HG03439 (cell line): ENCODE measurements around the gene CDH2.

Experiments
- ATAC-seq: cut with Tn5 transposase; IDR thresholded peaks from one replicate; pipeline ENCODE4 v1.9.1; 2021; ENCODE audit warnings: mild to moderate bottlenecking, moderate library complexity; ENCODE audit not compliant: unreplicated experiment

CDH2 gene

DNA sequence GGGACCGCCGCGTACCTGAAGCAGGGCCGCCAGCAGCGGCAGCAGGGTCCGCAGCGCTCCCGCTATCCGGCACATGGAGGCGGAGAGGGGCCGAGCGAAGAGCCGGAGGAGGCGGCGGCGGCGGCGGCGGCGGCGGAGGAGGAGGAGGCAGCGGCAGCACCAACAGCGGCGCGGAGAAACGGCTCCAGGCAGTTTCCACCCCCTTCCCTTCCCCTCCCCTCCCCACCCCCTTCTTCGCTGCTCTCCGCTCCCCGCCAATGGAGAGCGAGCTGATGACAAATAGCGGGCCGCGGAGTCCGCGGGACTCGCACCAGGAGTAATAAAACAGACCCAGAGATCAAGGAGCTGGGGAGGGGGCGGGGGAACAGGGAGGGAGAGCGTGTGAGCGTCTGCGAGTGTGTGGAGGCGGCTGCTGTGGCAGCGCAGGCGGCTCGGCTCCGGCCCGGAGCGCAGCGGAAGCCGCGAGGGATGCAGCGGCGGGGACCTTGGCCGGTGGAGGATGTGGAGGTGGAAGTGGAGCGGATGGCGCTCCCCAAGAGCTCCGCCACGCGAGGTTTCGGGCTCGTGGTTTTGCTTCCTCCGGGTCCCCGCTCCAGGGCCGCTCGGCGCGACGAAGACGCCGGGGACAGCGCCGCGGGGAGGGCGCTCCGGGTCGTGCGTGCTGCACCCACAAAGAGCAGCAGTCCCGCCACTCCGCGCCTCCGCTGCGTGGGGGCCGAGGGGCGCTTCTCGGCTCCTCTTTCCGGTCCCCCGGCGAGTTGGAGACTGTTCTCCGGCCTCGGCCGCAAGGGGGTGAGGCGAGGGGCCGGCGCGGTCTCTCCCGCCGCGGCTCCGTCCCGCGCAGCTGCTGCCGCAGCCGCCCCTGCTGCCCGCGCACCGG, at the start of gene CDH2:
Gene CDH2 (minus strand): TSS at position 183 of the 880 bp plus-strand sequence. CDS start 108 bp downstream, at position 75.
- ATAC-seq, result no peak

DNA sequence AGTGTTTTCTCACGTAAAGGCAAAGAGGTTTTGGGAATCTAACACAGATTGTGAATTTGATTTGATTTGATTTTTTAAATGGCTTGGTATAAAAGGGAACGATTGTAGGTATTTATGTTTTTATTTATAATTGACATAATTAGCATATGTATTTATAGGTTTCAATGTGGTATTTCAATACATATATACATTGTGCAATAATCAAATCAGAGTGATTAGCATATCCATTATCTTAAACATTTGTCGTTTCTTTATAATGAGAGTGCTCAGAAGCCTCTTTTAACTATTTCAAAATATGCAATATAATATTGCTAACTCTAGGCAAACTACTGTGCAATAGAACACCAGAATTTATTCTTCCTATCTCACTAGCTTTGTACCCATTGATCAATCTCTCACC, 35.1 kb upstream of the CDH2 start:
- ATAC-seq, result no peak

DNA sequence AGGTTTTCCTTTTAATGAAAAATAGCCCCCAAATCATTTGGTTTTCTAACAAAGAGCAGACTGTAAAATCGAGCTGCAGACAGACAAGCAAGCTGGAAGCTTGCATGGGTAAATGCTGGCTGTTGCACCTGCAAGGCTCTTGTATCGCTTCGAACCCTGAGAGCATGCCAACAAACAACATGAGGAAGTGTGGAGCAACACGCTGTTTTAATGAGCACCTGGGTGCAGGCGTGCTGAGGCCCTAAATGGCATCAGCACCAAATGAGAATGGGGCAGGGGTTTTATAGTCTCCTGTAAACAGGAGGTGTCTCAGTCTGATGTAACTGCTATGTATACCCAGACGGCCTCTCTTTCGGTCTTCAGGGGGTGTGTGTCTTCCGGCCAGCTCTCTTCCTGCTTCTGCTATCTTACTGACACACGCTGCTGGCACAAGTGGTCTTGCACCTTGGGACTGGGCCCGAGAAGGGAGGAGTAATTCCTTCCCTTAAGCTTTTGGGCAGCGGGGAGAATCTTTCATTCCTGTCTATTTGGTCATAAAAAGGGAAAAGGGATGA, 31.9 kb upstream of the CDH2 start:
- no peak for ATAC-seq

DNA sequence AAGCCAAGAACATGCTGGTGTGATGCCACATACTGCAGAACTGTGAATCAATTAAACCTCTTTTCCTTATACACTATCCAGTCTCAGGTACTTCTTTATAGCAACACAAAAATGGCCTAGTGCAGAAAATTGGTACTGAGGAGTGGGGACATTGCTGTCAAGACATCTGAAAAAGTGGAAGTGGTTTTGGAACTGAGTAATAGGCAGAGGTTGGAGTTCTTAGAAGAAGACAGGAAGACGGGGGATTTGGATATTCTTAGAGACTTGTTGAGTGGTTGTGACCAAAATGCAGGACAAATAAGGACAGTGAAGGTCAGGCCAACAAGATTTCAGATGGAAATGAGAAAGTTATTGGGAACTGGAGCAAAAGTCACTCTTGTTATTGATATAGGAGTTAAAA, 31.3 kb upstream of the CDH2 start:
- ATAC-seq, result no peak

DNA sequence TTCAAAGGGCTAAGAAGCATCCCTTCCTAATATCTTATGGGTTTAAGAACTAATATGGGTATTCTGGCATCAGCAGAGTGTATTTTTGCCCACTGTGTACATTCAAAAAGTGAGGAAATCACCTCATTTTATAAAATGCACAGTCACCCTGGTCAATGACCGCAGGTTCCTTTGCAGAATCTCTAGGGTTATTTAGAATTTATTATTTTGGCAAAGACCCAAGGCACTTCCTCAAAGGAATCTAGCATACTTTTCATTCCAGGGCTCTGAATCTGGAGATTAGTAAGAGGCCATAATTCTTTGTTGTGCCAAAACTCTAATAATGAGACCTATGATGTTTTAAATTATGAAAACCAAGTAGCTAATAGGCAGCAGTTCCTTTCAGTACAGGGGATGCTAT, 27.2 kb upstream of the CDH2 start:
- no peak for ATAC-seq

DNA sequence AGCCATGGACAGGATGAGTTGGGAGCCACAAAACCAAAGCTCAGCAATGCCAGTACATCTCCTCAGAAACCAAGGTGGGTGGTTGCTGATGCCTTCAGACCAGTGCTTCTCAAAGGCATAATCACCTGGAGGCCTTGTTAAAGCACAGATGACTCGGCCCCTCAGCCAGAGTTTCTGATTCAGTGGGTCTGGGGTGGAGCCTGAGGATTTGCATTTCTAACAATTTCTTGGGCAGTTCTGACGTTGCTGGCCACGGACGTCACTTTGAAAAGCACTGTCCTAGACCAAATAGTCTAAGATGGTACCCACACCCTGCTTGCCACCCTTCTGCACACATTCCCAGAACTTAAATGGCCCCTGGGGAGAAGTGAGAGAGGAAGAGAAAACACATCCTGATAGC, 24.1 kb upstream of the CDH2 start:
- no peak for ATAC-seq

DNA sequence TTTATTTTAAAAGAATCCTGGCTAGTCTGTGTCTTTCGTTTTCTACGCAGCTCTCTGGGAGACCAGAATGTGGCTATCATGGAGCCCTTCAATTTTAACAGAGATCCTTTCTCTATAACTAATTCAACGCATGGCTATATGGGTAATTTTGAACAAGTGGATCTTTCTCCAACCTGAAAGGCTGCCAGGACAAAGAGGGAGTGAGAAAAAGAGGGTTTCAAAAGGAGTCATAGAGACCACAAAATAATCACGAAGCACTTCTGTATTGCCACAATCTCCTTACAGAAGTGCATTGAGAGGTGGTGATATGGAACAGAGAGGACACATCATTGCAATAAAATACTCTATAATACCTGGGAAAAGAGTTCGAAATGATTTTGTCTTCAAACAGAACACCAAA, 21.7 kb upstream of the CDH2 start:
- no peak for ATAC-seq

DNA sequence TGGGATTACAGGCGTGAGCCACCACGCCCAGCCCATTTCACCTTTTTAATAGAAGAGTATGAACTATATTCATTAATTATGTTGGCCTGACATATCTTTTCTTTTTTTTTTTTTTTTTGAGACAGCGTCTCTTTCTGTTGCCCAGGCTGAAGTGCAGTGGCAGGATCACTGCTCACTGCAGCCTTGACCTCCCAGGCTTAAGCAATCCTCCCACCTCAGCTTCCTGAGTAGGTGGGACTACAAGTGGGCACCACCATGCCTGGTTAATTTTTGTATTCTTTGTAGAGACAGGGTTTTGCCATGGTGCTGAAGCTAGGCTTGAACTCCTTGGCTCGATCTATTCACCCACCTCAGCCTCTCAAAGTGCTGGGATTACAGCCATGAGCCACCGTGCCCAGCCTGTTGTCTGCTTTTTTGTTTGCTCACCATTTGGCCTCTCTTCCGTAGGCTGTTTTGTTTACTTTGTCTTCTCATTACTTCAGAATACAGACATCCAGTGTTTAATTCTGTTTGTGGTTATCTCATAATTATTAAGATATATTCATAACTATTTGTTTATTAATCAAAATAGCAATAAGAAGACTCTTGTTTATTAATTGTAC, 16.3 kb upstream of the CDH2 start:
- no peak for ATAC-seq

DNA sequence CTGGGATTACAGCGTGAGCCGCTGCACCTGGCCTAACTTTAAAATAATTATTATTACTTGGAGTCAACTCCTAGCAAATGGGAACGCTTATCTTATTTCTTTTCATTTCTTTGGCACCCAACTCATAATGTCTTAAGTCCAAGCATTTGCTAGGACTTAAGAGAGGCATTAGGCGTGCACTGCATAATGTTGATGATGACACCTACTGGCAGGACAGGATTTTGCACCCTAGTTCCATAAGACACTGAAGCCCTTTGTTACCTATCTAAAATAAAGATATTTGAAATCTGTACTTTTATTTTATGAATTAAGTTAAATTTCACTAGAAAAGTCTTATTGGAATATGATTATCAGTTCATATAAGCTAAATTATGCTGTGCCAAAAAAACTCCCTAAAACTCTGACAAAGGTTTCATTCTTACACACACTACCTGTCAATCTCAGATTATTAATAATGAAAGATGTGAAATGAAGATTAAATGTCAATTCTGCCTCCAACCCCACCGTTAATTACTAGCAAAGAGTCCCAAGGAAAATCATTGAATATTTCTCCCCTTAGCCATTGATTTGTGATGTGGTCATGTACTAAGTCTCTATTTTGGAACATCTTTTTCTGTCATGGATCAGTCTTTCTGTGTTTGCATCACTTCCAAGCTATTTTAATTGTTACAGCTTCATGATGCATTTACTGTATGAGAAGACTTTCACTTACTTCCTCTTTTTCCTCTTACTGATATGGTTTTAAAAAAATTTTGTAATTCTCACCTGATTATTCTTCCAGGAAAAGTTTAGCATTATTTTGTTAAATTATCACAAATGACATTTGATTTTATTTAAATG, 12.7 kb upstream of the CDH2 start:
- ATAC-seq, result no peak

DNA sequence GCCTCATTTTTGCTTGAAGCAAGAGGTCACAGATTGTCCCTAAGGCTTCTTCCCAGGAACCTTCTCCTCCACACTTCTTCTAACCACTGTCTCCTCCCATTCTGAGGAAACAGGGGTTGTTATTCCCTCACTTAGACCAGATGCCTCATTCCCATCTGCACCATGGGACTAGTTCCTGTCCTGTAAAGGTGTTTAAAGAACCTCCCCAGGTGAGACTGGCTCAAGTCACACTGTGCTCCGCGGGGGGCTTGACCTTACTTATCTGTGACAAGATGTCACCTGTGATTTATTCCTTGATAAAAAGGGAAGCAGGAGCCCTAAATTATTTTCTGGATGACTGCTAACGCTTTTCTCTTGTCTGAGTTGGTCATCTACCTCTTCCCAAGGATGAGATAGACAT, 8.2 kb upstream of the CDH2 start:
- ATAC-seq, result no peak

DNA sequence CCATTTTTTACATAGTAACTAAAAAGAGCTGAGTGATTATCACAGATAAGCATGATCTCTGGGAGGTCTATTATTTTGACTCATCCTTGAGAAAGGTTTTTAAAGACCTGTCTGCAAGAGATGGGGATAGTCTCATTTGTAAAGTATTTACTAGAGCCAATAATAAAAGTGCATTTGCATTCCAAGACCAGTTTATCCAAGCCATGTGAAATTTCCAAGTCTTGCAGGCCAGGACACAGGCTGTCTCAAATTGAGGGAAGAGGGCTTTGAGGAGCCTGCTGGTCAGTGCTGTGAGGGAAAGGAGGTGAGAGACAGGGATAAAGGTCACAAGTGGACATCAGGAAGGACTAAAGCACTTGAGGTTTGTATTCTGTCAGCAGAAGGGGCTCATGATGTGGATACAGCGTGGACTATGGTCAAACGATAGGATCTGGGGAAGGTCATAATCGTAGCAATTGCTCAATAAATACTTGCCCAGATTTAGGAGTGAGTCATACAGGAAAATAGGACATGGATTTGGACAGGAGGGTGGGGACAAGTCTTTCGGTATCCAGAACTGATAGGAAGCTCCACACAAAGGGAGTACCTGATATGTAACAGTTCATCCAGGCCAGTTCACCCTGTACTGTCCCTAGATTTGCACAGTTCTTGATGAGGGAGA, 6.6 kb upstream of the CDH2 start:
- no peak for ATAC-seq

DNA sequence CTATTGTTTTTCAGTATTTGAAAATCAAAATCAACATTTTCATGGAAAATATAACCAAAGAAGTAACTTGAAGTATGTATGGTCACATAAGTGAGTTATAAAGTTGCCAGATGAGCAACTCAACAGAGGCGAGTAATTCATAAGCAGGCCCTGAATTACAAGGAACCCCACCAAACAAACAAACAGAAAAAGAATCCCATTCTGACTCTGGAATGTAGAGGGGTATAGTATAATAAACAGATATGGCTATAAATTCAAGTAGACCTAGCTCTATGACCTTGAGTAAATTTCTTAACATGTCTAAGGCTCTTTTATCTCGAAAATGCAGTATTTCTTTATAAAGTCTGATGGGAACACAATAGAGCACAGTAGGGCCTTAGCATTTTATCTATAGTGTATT, 4.7 kb upstream of the CDH2 start:
- no peak for ATAC-seq

DNA sequence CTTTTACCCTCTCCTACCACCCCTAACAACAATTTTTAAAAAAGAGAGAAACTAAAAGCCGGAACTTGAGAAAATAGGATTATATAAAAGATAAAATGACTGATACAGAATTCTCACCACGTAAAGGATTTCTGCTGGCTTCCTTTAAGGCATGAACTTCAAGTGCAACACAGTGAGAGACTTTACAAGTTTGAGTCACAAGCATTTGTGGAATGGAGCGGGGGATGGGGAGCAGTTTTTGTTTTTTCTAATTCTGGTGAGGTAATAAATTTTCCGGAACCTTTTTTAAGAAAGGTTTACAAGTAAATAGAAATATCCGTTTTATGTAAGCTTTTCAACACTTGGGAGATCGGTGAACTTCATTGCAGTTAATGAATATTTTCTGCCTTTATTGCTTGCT, 1.8 kb upstream of the CDH2 start:
- ATAC-seq, result no peak

DNA sequence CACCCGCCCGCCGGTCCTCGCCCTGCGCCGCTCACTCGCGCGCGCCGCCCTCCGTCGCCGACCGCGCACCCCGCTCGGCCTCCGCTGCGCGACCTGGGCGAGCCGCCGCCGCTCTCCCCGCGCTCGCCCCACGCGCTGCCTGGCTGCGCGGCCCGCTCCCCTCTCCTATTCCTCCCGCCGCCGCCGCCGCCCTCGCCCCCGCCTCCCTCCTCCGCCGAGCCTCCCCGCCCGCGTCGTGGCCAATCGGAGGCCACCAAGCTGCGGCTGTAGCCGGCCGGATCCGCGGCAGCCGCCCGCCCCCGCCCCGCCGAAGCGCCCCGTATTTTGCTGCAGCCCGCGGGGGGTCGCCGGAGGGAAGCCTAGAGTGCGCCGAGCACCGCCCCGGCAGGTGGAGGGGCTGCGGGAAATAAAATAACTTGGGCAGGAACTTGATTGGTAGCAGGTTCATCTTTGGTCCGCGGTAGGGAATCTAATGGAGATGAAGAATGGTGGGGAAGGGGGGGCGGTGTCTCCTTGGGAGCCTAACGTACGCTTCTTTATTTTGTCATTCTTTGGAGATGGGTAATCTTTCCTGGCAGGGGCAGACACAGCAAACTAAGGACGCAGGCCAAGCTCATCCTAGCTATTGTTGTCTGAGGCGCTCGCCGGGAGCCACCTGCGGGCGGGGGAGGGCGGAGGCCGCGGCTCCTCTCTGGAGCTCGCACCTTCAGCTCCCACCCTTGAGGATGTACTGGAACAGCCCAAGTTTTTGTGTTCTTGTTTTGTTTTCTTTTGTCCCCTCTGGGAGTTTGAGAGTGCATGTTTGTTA, 1.1 kb upstream of the CDH2 start:
- ATAC-seq, result no peak

DNA sequence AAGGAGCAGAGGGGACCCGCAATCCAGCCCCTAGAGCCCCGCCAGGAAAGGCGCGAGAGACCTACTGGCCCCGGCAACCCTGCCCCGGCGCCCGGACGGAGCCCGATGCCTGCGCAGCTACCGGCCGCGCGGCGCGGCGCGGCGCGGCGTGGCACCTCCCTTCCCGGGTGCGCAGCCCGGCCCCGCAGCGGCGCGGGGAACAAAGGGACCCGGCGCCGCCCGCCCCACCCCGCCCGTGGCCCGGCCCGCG, 307 bp downstream of the CDH2 start:
- ATAC-seq, result no peak

DNA sequence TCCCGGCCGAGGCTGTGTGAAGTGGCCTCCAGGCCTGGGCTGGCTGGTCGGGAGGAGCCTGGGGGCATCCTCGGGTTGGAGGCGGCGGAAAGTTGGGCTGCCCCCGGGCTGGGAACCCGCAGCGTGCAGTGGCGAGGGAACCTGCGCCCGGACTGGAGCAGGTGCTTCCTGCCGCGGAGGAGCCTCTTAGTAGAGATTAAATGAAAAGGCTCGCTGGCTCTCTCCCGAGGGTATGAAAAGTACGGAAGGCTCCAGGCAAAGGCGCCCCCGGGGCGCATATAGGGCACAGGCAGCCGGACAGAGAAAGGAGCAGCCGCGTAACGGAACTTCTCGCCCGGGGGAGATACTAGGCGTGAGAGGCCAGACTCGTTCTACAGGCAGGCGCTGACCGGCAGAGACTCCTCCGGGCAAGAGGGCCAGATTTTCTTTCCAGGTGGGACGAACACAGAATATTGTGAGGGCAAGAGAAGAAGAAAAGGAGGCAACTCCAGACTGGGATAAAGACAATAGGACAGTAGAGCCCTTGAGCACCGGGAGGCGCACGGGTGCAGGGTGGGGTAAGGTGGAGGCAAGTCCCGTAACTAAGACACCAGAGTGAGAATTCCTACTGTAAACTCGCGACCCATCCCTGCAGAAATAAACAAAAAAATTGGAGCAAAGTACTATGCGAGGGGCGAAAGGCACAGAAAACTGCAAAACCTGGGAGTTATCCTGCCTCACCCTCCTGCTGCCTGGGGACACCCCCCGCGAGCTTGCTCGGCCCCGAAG, 816 bp downstream of the CDH2 start:
- no peak for ATAC-seq

DNA sequence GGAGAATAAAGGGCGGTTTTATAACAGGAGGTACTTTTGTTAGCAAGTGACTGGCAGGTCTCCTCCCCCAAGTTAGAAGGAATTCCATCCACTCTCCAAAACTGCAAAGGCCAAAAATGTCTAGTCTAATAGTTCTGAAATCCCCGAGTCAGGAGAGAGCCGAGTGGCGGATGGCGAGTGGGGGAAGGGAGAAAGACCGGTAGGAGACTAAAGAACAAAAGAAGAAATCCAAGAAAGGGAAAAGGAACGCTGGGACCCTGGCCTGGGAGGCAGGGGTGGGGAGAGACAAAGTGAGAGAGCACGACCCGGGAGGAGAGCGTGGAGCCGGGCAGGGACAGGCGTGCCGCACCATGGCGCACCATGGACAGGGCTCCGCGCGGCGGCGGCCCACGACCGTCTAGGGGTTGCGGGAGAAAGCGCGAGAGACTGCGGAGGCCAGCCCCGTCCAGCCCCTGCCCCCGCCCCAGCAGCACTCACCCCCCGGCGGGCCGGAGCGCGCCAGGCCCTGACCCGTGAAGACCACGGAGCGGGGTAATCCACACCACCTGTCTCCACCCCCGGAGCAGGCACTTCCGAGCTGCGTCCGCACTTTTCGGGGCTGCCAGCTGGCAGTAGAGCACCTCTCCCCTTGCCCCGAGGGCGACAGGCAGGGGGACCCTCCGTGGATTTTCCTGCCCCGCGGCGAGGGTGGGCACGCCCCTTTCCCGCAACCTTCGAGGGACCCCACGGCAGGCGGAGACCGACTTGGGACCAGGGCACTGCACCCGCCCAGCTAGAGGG, 1.6 kb downstream of the CDH2 start:
- no peak for ATAC-seq

DNA sequence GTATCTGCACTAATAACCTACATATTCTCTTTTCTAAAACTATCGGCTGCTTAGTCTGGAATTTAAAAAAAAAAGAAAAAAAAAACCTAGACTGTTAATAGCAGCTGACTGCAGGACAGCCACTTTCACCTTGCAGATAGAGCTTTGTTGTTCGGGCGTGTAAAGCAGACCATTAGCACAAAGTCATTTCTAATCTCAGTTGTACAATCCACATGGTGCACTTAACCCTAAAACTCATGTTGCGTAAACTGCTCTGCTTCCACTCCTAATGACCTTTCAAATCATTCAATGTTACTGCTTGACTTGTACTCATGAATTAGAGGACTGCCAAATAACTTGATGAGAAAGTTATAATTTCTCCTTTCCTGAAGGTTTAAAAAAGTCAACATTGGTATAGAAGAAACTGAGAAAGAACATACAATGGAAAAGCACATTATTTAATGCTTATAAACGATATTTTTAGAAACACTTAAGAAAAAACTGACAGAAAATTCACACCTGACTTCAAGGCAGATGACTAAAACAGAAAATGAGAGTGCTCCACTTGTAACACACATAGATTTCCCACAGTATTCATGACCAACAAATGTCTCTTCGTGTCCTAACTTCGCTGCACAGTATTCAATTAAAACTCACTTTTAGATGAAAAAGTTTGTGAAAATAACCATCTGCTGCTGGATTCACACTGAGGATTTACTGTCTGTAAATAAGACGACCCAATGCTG, 2.6 kb downstream of the CDH2 start:
- no peak for ATAC-seq
